Fibroblast of the aortic adventitia (primary cell): ENCODE measurements around the gene NALCN. TPM values are rescaled to one million over a fixed set of nuclear protein-coding genes. Genes with fewer than 3 reads are reported as not detected.

Experiments used
- DNase-seq: peaks from one replicate; pipeline ENCODE4 v3.0.0-alpha.2; 2010; ENCODE audit warnings: low read depth
- H3K4me3 ChIP-seq: 2 replicates; pipeline ENCODE4 v1.5.1; 2011; ENCODE audit warnings: low read depth, mild to moderate bottlenecking, control low read depth, low read length, moderate library complexity
- CTCF ChIP-seq: IDR thresholded peaks from 2 replicates; pipeline ENCODE4 v1.5.1; 2011; ENCODE audit warnings: mild to moderate bottlenecking, low read length, control low read depth, inconsistent platforms; ENCODE audit not compliant: insufficient read depth
- total RNA-seq: library from RNA; depleted of rRNA; stranded (reverse); fragments of >200 nt; gene quantifications from 2 replicates; pipeline ENCODE4 v1.2.3, GENCODE V29; 2012; ENCODE audit warnings: low replicate concordance

Gene NALCN
- total RNA-seq, 1 donor = 3.1 TPM

GRCh38 chr13:101433895-101434294 lies 17.6 kb upstream of the NALCN start:
- no peak overlapping the region for H3K4me3 ChIP-seq
- no peak for TF ChIP-seq CTCF
- no peak for DNase-seq

- H3K4me3 ChIP-seq = no peak overlapping the region
- no peak for TF ChIP-seq CTCF
- DNase-seq = no peak
Observed at GRCh38 chr13:101429733-101430132, 13.4 kb upstream of the NALCN start.

- TF ChIP-seq CTCF = no peak
- no peak overlapping the region for H3K4me3 ChIP-seq
- DNase-seq = no peak
Observed at GRCh38 chr13:101425623-101426022, 9.3 kb upstream of the NALCN start.

GRCh38 chr13:101425156-101425471 lies 8.8 kb upstream of the NALCN start:
- DNase-seq = no peak
- no peak for TF ChIP-seq CTCF
- no peak overlapping the region for H3K4me3 ChIP-seq

GRCh38 chr13:101424381-101425155 lies 8.3 kb upstream of the NALCN start:
- no peak for TF ChIP-seq CTCF
- no peak for DNase-seq

DNA sequence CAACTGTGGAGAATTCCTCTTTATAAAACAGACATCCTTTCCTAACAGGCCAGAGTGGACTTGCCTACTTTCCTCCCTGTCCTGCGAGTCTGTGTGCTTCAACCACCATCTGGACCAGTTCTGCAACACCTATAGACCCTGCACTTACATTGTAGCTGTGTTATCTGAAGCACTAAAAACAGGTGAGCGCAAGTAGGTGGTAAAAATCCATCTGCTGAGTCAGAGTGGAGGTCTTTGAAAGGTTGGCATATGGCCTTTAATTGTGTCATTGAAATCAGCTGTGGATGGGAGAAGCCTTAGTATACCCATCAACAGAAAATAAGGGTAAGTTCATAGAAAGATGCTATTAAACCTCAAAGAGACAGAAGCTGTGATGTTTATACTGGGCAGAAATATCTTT lies 7.6 kb upstream of the NALCN start:
- H3K4me3 ChIP-seq = no peak overlapping the region
- no peak for DNase-seq
- no peak for TF ChIP-seq CTCF

More at GRCh38 chr13:101424381-101425155, 8.3 kb upstream of the NALCN start:
- no peak overlapping the region for H3K4me3 ChIP-seq

DNA sequence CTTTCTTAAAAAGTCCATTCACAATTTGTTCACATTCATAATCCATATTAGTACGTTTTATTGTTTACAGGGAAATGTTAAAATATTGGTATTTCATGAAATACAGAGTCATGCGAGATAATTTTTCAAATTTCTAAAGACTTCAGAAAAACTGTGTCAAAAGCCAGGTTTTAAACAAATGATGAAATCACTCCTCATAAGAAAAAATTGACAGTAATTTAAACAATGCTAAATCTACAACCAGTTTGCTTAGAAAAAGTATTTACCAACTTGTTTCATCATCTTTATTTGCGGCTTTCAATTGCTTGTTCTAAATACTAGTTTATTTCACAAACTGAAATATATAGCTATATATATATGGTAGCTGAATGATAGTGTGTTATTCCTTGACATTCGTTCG lies 1.2 kb upstream of the NALCN start:
- no peak for DNase-seq
- TF ChIP-seq CTCF = no peak
- H3K4me3 ChIP-seq = no peak overlapping the region
